Measurements from ENCODE around the gene TSPAN16. TPM values are rescaled to one million over a fixed set of nuclear protein-coding genes. Genes with fewer than 3 reads are reported as not detected.
A peak's percentile ranks its signal among the peaks of the same experiment; 100 is the strongest.

TSPAN16 gene
- total RNA-seq, 1 experiment from 2014 or later, result not detected

- CTCF ChIA-PET, result no interaction called here
- Histone ChIP-seq H3K4me3 (ENCODE audit: low read depth, low read length) (no peak overlapping the region), H3K9me3 (no peaks in the 10 kb centered on the region), H3K27me3 (replicated peaks; ENCODE audit: control insufficient read depth, insufficient read depth, low read length) (no peaks in the 10 kb centered on the region), H3K4me1 (peaks cover 14% of the 10 kb centered on the region), H3K36me3 (ENCODE audit: control insufficient read depth, insufficient read depth, low read length) (peaks cover 7% of the 10 kb centered on the region)
- no TSS peak for BruUV-seq (replicated peaks)
- no peak overlapping the region for H3K27ac Mint-ChIP-seq (ENCODE audit: unreplicated experiment)
- peaks cover 28% of the 10 kb centered on the region for H3K36me3 Mint-ChIP-seq (ENCODE audit: insufficient read depth, unreplicated experiment)
- H3K4me3 Mint-ChIP-seq (ENCODE audit: unreplicated experiment), result no peak overlapping the region
- intact Hi-C loops (cut with micrococcal nuclease; ENCODE audit: unreplicated experiment), result no loop called here
- no peaks in the 10 kb centered on the region for H3K9me3 Mint-ChIP-seq (ENCODE audit: unreplicated experiment)
- no peak for DNase-seq
- TF ChIP-seq, protein P1, sequence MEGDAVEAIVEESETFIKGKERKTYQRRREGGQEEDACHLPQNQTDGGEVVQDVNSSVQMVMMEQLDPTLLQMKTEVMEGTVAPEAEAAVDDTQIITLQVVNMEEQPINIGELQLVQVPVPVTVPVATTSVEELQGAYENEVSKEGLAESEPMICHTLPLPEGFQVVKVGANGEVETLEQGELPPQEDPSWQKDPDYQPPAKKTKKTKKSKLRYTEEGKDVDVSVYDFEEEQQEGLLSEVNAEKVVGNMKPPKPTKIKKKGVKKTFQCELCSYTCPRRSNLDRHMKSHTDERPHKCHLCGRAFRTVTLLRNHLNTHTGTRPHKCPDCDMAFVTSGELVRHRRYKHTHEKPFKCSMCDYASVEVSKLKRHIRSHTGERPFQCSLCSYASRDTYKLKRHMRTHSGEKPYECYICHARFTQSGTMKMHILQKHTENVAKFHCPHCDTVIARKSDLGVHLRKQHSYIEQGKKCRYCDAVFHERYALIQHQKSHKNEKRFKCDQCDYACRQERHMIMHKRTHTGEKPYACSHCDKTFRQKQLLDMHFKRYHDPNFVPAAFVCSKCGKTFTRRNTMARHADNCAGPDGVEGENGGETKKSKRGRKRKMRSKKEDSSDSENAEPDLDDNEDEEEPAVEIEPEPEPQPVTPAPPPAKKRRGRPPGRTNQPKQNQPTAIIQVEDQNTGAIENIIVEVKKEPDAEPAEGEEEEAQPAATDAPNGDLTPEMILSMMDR (IDR thresholded peaks at IDR 0.05; ENCODE audit: insufficient read depth in 1 of 2, low read depth in 1 of 2, low read length in 1 of 2, severe bottlenecking in 1 of 2, unreplicated experiment in 1 of 2), result no peak
- POLR2A ChIA-PET, result no interaction called here
- peaks cover 6% of the 10 kb centered on the region for H3K4me1 Mint-ChIP-seq (ENCODE audit: low read depth, unreplicated experiment)
- no peaks in the 10 kb centered on the region for H3K27me3 Mint-ChIP-seq (ENCODE audit: insufficient read depth, unreplicated experiment)
Measured at GRCh38 chr19:11337080-11337479, 41.1 kb downstream of the TSPAN16 start.

- no peaks in the 10 kb centered on the region for H3K9me3 Mint-ChIP-seq (ENCODE audit: unreplicated experiment)
- intact Hi-C loops (cut with micrococcal nuclease; ENCODE audit: unreplicated experiment), result no loop called here
- H3K27me3 Mint-ChIP-seq (ENCODE audit: insufficient read depth, unreplicated experiment), result no peaks in the 10 kb centered on the region
- ChIA-PET CTCF (interaction anchor here (0.5 to 2.3 kb wide), 3 partner anchors 36 to 101 kb away, joined by 3 to 9 read pairs (median 9); partner anchors contain the start of gene SWSAP1), POLR2A (interaction anchor here (0.6 to 0.7 kb wide), 2 partner anchors 9 to 45 kb away, joined by 3 to 4 read pairs; no protein-coding TSS in a partner anchor)
- peaks cover 6% of the 10 kb centered on the region for H3K4me1 Mint-ChIP-seq (ENCODE audit: low read depth, unreplicated experiment)
- Histone ChIP-seq H3K4me1 (peaks cover 14% of the 10 kb centered on the region), H3K9me3 (no peaks in the 10 kb centered on the region), H3K4me3 (ENCODE audit: low read depth, low read length) (peak overlapping the region; percentile 88), H3K36me3 (ENCODE audit: control insufficient read depth, insufficient read depth, low read length) (peaks cover 7% of the 10 kb centered on the region), H3K27me3 (replicated peaks; ENCODE audit: control insufficient read depth, insufficient read depth, low read length) (no peaks in the 10 kb centered on the region)
- TF ChIP-seq, protein P1 (IDR thresholded peaks at IDR 0.05; ENCODE audit: insufficient read depth in 1 of 2, low read depth in 1 of 2, low read length in 1 of 2, severe bottlenecking in 1 of 2, unreplicated experiment in 1 of 2), result no peak
- DNase-seq, result no peak
- BruUV-seq (replicated peaks), result no TSS peak
- H3K27ac Mint-ChIP-seq (ENCODE audit: unreplicated experiment), result no peak overlapping the region
- H3K36me3 Mint-ChIP-seq (ENCODE audit: insufficient read depth, unreplicated experiment), result peaks cover 23% of the 10 kb centered on the region
- H3K4me3 Mint-ChIP-seq (ENCODE audit: unreplicated experiment), result peak overlapping the region; percentile 77
Measured at GRCh38 chr19:11338121-11338520, 42.2 kb downstream of the TSPAN16 start.

- POLR2A ChIA-PET, result interaction anchor here (0.7 kb wide), 1 partner anchor 45 kb away, joined by 3 read pairs; no protein-coding TSS in a partner anchor
- peaks cover 23% of the 10 kb centered on the region for H3K36me3 Mint-ChIP-seq (ENCODE audit: insufficient read depth, unreplicated experiment)
- no peak for DNase-seq
- peaks cover 7% of the 10 kb centered on the region for H3K36me3 ChIP-seq (ENCODE audit: control insufficient read depth, insufficient read depth, low read length)
- CTCF ChIA-PET, result interaction anchor here (0.5 to 2.3 kb wide), 3 partner anchors 43 to 101 kb away, joined by 3 to 12 read pairs (median 9); no protein-coding TSS in a partner anchor
- TF ChIP-seq, protein P1 (IDR thresholded peaks at IDR 0.05; ENCODE audit: insufficient read depth in 1 of 2, low read depth in 1 of 2, low read length in 1 of 2, severe bottlenecking in 1 of 2, unreplicated experiment in 1 of 2), result no peak
- no peaks in the 10 kb centered on the region for H3K9me3 Mint-ChIP-seq (ENCODE audit: unreplicated experiment)
- H3K9me3 ChIP-seq, result no peaks in the 10 kb centered on the region
- H3K4me3 Mint-ChIP-seq (ENCODE audit: unreplicated experiment), result peak overlapping the region; percentile 77
- BruUV-seq (replicated peaks), result TSS peak; percentile 23
- peaks cover 14% of the 10 kb centered on the region for H3K4me1 ChIP-seq
- no peaks in the 10 kb centered on the region for H3K27me3 ChIP-seq (replicated peaks; ENCODE audit: control insufficient read depth, insufficient read depth, low read length)
- H3K4me1 Mint-ChIP-seq (ENCODE audit: low read depth, unreplicated experiment), result peaks cover 6% of the 10 kb centered on the region
- peak overlapping the region; percentile 88 for H3K4me3 ChIP-seq (ENCODE audit: low read depth, low read length)
- no peaks in the 10 kb centered on the region for H3K27me3 Mint-ChIP-seq (ENCODE audit: insufficient read depth, unreplicated experiment)
- peak overlapping the region; percentile 50 for H3K27ac Mint-ChIP-seq (ENCODE audit: unreplicated experiment)
- intact Hi-C loops (cut with micrococcal nuclease; ENCODE audit: unreplicated experiment), result no loop called here
Measured at GRCh38 chr19:11338569-11339253, 42.8 kb downstream of the TSPAN16 start.

Data from Caco-2 (cell line).